Neural progenitor cell (in vitro differentiated cells): ENCODE measurements around the gene EVL. TPM values are rescaled to one million over a fixed set of nuclear protein-coding genes. Genes with fewer than 3 reads are reported as not detected.
"Not testable (repeated sequence)": the region's sequence is repeated elsewhere in the genome, so short reads cannot be mapped to it uniquely, and the experiment has no call there.

Experiments used
- DNase-seq: peaks from one replicate; pipeline ENCODE4 v3.0.0-alpha.2; 2016; ENCODE audit warnings: low spot score
- H2AFZ ChIP-seq: fragments of 200-600 bp; sonication (generic); replicated peaks from 2 replicates; pipeline ENCODE4 v1.6.1; 2016; ENCODE audit warnings: antibody characterized with exemption
- H3F3A ChIP-seq: fragments of 200-600 bp; sonication (generic); 2 replicates; pipeline ENCODE4 v1.6.1; 2016; ENCODE audit warnings: antibody characterized with exemption, low read depth
- H3K27ac ChIP-seq: fragments of 200-600 bp; sonication (generic); 2 replicates; pipeline ENCODE4 v1.5.1; 2016; ENCODE audit warnings: mild to moderate bottlenecking
- H3K27me3 ChIP-seq: fragments of 200-600 bp; sonication (generic); 2 replicates; pipeline ENCODE4 v1.6.1; 2016; ENCODE audit warnings: mild to moderate bottlenecking, moderate library complexity
- H3K36me3 ChIP-seq: fragments of 200-600 bp; sonication (generic); 2 replicates; pipeline ENCODE4 v1.5.1; 2016
- H3K4me1 ChIP-seq: fragments of 200-600 bp; sonication (generic); 2 replicates; pipeline ENCODE4 v1.6.1; 2016; ENCODE audit warnings: mixed run types
- H3K4me2 ChIP-seq: fragments of 200-600 bp; sonication (generic); 2 replicates; pipeline ENCODE4 v1.6.1; 2016
- H3K4me3 ChIP-seq: fragments of 200-600 bp; sonication (generic); 2 replicates; pipeline ENCODE4 v1.5.1; 2016
- H3K79me2 ChIP-seq: fragments of 200-600 bp; sonication (generic); 2 replicates; pipeline ENCODE4 v1.6.1; 2016; ENCODE audit warnings: low read depth
- H3K9ac ChIP-seq: fragments of 200-600 bp; sonication (generic); 2 replicates; pipeline ENCODE4 v1.6.1; 2016
- H3K9me3 ChIP-seq: fragments of 200-600 bp; sonication (generic); 2 replicates; pipeline ENCODE4 v1.5.1; 2016; ENCODE audit warnings: low read depth
- H4K20me1 ChIP-seq: fragments of 200-600 bp; sonication (generic); 2 replicates; pipeline ENCODE4 v1.6.1; 2016; ENCODE audit warnings: low read depth
- H3K27ac Mint-ChIP-seq: 3 replicates; pipeline ENCODE4 v1.8.0; 2021; ENCODE audit warnings: mixed read lengths
- H3K27me3 Mint-ChIP-seq: 2 replicates; pipeline ENCODE4 v1.8.0; 2022; ENCODE audit warnings: low read depth, mild to moderate bottlenecking, inconsistent platforms, moderate library complexity, mixed read lengths; ENCODE audit not compliant: insufficient read depth
- H3K36me3 Mint-ChIP-seq: 3 replicates; pipeline ENCODE4 v1.8.0; 2021; ENCODE audit warnings: mixed read lengths
- H3K4me1 Mint-ChIP-seq: 3 replicates; pipeline ENCODE4 v1.8.0; 2021; ENCODE audit warnings: mixed read lengths
- H3K4me3 Mint-ChIP-seq: 3 replicates; pipeline ENCODE4 v1.8.0; 2021; ENCODE audit warnings: mild to moderate bottlenecking, moderate library complexity, mixed read lengths
- H3K9me3 Mint-ChIP-seq: 3 replicates; pipeline ENCODE4 v1.8.0; 2020; ENCODE audit warnings: mixed read lengths
- CTCF ChIP-seq: fragments of 200-600 bp; sonication (generic); IDR thresholded peaks from 2 replicates; pipeline ENCODE4 v1.5.1; 2017; ENCODE audit warnings: antibody characterized with exemption, mild to moderate bottlenecking
- EZH2 ChIP-seq: fragments of 200-600 bp; sonication (generic); IDR thresholded peaks from 2 replicates; pipeline ENCODE4 v1.6.1; 2017; ENCODE audit warnings: antibody characterized with exemption, mild to moderate bottlenecking, moderate library complexity
- EZH2phosphoT487 ChIP-seq: fragments of 200-600 bp; sonication (generic); IDR thresholded peaks from 2 replicates; pipeline ENCODE4 v1.6.1; 2017; ENCODE audit warnings: antibody characterized with exemption
- total RNA-seq: library from RNA; depleted of rRNA; stranded (reverse); fragments of >200 nt; gene quantifications from 2 replicates; pipeline ENCODE4 v1.2.3, GENCODE V29; 2015; ENCODE audit warnings: low replicate concordance

EVL gene
- total RNA-seq, 1 donor from 2014 or later: 49.2 TPM

GRCh38 chr14:100176811-100177327, 111.6 kb downstream of the EVL start:
- no peaks in the 10 kb centered on the region for H3K9me3 ChIP-seq
- H3K4me1 Mint-ChIP-seq: no peaks in the 10 kb centered on the region
- H3K4me3 Mint-ChIP-seq: no peak overlapping the region
- DNase-seq: no peak
- H2AFZ ChIP-seq: no peak overlapping the region
- peaks cover 15% of the 10 kb centered on the region for H3K27me3 Mint-ChIP-seq
- peaks cover 2% of the 10 kb centered on the region for H3K9me3 Mint-ChIP-seq
- no peaks in the 10 kb centered on the region for H3K79me2 ChIP-seq
- no peak overlapping the region for H3K27ac Mint-ChIP-seq
- H3K27ac ChIP-seq: no peak overlapping the region
- no peaks in the 10 kb centered on the region for H4K20me1 ChIP-seq
- no peak overlapping the region for H3K4me2 ChIP-seq
- H3K9ac ChIP-seq: no peak overlapping the region
- no peaks in the 10 kb centered on the region for H3K27me3 ChIP-seq
- H3F3A ChIP-seq: no peaks in the 10 kb centered on the region
- H3K4me3 ChIP-seq: no peak overlapping the region
- H3K36me3 Mint-ChIP-seq: peaks cover 2% of the 10 kb centered on the region
- H3K36me3 ChIP-seq: no peaks in the 10 kb centered on the region
- TF ChIP-seq EZH2 (no peak), CTCF (no peak), EZH2phosphoT487 (no peak)
- H3K4me1 ChIP-seq: no peaks in the 10 kb centered on the region

GRCh38 chr14:100178691-100179090, 113.5 kb downstream of the EVL start:
- Mint-ChIP-seq H3K27ac (no peak overlapping the region), H3K4me3 (no peak overlapping the region), H3K9me3 (peaks cover 4% of the 10 kb centered on the region), H3K27me3 (peaks cover 18% of the 10 kb centered on the region), H3K36me3 (peaks cover 2% of the 10 kb centered on the region), H3K4me1 (no peaks in the 10 kb centered on the region)
- H3K4me3 ChIP-seq: no peak overlapping the region
- TF ChIP-seq CTCF (no peak), EZH2phosphoT487 (no peak), EZH2 (no peak)
- no peaks in the 10 kb centered on the region for H3F3A ChIP-seq
- no peak overlapping the region for H2AFZ ChIP-seq
- H3K27ac ChIP-seq: no peak overlapping the region
- H4K20me1 ChIP-seq: no peaks in the 10 kb centered on the region
- DNase-seq: no peak
- no peaks in the 10 kb centered on the region for H3K36me3 ChIP-seq
- H3K9me3 ChIP-seq: no peaks in the 10 kb centered on the region
- H3K9ac ChIP-seq: no peak overlapping the region
- no peak overlapping the region for H3K4me2 ChIP-seq
- H3K27me3 ChIP-seq: no peaks in the 10 kb centered on the region
- no peaks in the 10 kb centered on the region for H3K79me2 ChIP-seq
- no peaks in the 10 kb centered on the region for H3K4me1 ChIP-seq

GRCh38 chr14:100180671-100181070, 115.4 kb downstream of the EVL start:
- not testable (repeated sequence) for H3F3A ChIP-seq, H3K4me1 Mint-ChIP-seq

GRCh38 chr14:100181876-100182551, 116.8 kb downstream of the EVL start:
- not testable (repeated sequence) for H3K79me2 ChIP-seq, H3K9ac ChIP-seq, H3K4me1 ChIP-seq, H3K4me2 ChIP-seq, H3F3A ChIP-seq, H4K20me1 ChIP-seq, H3K27ac Mint-ChIP-seq, H3K27me3 ChIP-seq, H3K4me1 Mint-ChIP-seq, H3K36me3 ChIP-seq, H2AFZ ChIP-seq, H3K9me3 ChIP-seq, H3K4me3 ChIP-seq, H3K27ac ChIP-seq, H3K36me3 Mint-ChIP-seq, DNase-seq, H3K4me3 Mint-ChIP-seq, H3K9me3 Mint-ChIP-seq
- H3K27me3 Mint-ChIP-seq: peaks cover 12% of the 10 kb centered on the region

More at GRCh38 chr14:100180671-100181070, 115.4 kb downstream of the EVL start:
- H3K4me1 ChIP-seq, H2AFZ ChIP-seq, H3K36me3 ChIP-seq, H3K9ac ChIP-seq, H3K4me3 Mint-ChIP-seq, H4K20me1 ChIP-seq, H3K9me3 Mint-ChIP-seq, H3K27ac ChIP-seq, H3K4me2 ChIP-seq, H3K4me3 ChIP-seq, DNase-seq, H3K9me3 ChIP-seq, H3K36me3 Mint-ChIP-seq, H3K27me3 ChIP-seq, H3K79me2 ChIP-seq, H3K27ac Mint-ChIP-seq: not testable (repeated sequence)
- peaks cover 12% of the 10 kb centered on the region for H3K27me3 Mint-ChIP-seq
